HG03139 (cell line): ENCODE measurements around the gene TNS1.

Source experiments
- ATAC-seq: cut with Tn5 transposase; IDR thresholded peaks from one replicate; pipeline ENCODE4 v1.9.1; 2021; ENCODE audit not compliant: unreplicated experiment

The TNS1 gene

DNA sequence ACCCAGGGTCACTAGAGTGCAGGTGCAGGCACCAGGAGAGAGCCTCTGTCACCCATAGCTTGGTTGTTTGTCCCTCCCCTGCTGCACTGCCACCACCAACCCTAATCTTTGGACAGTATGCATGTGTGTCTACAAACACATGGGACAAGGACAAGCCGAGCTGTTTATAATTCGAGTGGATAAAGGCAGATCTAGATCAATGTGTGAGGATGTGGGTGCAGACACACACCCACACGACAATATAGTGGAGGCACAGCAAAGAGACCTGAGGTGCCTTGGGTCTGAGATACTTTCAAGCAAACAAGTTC, 199.2 kb downstream of the TNS1 start:
- no peak for ATAC-seq

DNA sequence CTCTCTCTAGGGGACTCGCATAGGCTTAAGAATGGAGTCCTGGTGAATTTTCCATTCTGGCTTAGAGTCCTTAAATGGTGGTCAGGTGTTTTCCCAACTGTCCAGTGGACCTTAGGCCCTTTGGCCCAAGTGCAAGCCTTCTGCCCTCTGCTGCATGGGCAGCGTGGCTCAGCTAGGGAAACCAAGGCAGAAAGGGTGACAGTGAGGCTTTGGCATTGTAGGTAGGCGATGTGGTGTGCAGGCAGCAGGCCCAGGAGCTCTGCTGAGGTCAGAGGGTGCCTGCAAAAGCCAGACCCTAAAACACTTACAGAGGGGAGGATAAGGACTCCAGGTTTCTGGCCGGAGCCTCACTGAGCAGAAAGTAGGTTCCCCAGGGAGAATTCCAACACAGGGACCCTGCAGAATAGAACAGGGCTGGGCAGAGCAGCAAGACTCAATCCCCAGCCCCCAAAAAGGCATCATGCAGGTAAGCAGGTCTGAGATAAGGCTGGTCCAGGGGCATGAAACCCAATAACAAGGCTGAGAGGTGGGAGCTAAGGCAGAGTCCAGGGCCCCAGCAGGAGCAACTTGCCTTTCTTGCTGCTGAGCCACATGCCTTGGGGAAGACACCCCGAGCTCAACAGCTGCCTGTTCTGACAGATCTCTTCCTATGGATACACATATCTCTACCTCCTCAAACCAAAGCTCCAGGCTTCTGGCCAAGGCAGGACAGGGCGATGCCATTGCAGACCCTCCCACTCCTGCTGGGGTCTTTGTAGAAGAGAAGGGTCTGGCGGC, 199.7 kb downstream of the TNS1 start:
- ATAC-seq = no peak

DNA sequence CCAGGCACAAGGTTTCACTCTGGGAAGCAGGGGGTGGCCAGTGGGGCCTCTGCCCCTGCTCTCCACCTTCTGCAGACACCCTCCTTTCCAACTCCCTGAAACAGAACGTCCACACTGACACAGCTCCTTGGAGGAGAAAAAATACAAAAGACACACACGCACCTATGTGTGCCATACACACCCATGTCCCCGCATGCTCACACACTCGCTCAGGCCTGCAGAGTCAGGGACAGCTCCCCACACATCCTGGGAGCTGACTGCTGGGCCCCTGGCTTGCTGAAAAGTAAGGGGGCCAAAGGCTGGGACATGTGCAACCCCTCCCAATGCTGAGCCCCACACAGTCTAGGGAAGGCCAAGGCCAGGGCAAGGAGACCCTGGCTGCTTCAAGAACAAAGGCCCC, 200.5 kb downstream of the TNS1 start:
- ATAC-seq = no peak

DNA sequence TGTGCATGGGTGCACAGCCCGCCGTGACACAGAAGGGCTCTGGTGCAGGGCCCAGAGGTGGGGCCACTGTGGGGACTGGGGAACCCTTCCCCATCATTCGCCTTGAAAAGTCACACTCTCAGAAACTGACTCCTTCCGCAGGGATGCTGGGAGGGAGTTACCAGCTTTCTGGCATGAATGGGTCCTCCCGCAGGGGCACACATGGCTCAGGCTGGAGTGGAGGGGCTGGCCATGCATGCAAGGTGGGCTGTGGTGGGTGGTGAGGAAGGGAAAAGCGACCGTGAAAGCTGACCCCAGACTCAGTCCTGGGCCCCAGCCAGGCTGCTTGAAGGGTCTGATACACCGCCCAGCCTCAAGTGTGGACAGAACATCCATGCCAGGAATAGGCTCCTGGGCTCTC, 201.1 kb downstream of the TNS1 start:
- no peak for ATAC-seq

DNA sequence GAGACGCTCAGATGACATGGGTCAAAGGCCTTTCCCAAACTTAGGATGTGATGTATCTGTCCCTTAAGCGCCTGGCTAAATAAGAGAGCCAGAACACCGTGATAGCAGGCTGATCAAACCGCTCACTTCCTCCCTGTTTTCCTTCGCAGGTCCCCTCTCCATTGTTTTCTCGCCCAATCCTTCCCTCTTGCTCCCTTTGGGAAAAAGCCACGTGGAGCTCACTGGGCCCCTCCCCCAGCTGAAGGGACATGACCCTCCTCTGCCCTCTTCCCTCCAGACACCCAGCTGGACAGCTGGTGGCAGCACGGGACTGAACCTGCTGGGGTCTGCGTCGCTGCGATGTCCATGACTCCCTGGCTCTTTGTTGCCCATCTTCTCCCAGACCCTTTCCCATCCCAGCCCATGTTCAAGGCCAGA, 201.7 kb downstream of the TNS1 start:
- ATAC-seq = no peak

DNA sequence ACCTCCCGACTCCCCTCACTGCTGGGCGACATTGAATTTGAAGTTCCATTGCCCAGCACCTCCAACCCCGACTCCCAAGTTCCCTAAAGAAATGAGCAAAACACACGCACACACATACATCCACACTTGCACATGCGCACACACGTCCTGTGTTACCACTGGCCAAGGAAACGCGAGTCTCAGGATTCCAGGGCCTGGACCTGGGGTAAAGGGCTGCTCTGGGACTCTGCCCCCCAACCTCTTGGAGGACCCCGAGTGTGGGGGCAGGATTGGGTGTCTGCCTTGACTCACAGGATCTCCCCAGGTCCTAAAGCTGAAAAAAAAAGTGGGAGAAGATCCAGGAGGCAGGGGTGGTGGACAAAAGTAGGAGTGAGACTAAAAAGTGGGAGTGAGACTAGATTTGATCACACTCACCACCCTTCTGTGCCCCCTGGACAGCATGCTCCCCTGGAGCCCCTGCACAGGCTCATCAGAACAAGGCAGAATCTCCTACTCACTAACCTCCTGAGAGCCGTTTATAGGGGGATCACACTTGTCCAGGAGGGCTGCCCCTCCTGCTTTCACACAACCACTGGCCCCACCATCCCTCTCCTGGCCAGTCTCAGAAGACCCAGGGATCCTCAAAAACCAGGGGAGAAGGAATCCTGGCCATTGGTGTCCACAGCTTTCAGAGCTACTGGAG, 202.2 kb downstream of the TNS1 start:
- ATAC-seq = no peak

DNA sequence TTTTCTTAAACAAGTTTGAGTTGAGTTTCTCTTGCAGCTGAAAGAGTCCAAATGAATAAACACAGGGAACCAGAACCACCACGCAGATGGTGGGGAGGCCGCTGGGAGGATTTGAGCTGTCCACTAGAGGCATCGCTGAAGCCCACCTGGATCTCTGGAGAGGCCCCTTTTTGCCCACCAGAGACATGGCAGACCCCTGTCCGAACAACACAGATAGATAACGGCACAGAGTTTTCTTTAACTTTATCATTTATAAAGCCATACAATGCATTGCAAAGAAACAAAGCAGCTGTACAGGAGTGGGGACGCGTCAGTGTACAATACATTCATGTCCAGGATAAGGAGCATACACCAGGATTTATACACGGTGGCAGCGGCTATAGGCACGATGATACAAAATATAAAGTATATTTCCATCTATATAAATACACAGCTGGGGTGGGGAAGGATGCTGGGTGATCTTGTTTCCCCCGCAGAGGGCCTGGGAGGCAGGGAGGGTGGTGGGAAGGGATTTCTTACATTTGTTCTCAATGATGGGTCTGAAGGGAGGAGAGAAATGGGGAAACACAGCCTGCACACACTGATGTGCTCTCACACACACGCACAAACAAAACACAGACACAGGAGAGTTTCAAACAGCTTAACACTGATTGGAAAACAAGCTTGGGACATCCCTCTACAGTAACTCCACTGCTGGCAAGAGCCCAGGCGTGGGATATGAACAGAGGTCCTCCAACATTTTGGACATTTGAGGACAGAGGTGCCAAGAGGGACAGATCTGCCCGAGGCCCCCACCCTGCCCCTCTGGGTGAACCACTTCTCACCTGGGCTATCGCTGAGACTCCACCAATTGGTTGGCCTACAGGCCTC, 203.0 kb downstream of the TNS1 start:
- ATAC-seq = no peak

DNA sequence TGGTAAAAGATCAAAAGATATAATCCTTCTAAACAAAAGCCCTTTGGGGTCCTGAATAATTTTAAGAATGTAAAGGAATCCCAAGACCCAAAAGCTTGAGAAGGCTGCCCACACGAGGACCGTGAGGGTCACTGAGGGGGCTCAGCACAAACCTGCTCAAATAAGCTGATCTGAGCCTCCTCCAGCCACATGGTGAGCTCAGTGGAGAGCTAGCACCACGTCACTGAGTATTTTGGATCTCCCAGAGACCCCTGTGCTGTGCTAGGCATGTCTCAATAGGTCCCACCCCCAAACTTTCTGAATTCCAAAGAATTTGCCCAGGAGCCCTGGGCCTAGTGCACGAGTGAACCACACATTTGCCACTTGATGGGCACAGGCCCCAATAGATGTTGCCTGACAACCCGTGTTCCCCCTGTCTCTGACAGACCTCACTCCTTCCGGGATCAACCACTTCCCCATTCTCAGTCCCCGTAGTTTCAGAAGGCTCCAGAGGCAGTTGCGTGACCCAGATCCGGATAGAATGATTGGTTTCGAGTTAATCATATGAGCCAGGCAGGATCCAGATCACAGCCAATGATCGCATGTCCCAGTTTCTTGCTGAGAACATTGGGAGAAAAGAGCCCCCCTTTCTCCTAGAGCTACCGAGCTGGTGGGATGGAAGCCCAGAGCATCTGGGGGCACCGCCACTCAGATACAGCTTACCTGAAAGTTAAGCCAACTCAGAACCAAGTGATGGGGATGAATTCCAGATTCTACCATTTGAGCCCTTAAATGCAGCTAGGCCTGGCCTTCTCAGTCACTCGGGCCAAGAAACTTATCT, 203.8 kb downstream of the TNS1 start:
- ATAC-seq = peak; percentile 69

DNA sequence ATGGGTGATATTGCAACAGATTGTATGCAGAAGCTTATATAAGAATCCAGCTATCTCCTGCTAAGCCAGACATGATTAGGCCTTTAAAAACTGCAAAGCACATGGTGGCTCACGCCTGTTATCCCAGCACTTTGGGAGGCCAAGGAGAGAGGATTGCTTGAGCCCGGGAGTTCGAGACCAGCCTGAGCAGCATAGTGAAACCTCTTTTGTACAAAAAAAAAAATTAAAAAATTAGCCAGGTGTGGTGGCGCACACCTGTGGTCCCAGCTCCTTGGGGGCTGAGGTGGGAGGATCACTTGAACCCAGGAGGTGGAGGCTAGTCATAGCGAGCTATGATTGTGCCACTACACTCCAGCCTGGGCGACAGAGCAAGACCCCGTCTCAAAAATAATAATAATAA, 204.6 kb downstream of the TNS1 start:
- no peak for ATAC-seq

DNA sequence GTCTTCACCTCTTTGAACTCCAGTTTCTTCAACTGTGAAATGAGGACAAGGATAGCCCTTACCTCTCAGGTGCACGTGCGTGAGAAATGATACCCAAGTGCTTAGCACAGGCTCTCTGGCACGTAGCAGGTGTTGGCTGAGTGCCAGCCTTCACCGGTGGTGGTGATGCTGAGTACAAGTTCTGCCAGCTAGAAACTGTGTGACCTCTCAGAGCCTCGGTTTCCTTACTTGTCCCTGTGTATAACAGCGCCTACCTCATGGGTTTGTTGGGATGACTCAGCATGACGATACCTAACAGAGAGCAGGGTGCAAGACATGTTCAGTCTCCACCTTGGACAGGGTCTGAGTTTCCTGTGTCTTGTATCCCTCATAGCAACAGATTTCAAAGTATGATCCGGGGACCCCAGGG, 205.1 kb downstream of the TNS1 start:
- no peak for ATAC-seq

DNA sequence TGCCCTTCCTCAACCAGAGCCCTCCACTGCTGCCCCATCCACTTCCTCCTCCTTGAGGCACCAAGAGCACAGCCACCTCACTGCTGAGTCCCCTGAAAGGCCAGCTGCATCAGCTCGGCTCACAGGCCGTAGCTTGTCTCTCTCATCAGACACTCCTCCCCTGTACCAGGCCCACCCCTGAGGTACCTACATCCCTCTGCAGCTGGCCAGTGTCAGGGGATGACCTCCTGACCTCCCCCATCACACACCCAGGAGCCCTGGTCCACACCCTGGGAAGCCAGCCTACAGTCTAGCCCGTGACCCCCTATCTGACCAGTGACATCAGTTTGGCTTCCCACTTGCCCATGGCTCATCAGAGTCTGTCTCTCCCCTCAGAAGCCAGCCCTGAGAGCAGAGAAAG, 205.6 kb downstream of the TNS1 start:
- no peak for ATAC-seq

DNA sequence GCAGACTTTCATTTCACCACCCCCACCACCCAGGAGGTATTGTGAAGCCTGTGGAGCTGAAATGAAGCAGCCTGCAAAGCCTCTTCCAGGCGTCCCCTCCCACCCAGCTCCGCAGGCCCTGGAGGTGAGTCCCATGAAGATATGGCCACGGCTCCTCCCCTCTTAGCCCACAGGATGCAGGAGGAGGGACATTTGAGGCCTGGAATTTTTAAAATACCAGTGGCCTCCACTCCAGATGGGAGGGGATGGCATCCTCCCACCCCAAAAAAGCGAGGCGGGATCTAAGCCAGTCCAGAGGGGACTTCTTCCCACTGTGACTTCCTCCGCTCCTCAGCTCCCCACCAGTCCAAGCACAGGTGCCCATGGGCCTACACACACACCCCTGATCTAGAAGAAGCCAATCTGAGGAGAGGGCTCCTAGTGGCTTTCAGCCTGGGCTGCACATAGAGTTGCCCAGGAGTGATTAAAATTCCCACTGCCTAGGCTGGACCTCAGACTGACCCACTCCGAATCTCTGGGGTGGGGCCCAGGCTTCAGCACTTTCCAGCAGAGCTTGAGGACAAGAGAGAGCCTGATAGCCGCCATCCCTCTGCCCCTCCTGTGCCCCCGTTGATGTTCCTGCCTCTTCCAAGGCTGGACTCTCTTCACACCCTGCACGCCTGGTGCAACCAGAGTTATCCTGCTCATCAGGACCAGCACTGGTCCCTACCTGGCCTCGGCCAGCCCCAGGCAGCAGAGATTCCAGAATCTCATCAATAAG, 206.9 kb downstream of the TNS1 start:
- ATAC-seq = no peak

DNA sequence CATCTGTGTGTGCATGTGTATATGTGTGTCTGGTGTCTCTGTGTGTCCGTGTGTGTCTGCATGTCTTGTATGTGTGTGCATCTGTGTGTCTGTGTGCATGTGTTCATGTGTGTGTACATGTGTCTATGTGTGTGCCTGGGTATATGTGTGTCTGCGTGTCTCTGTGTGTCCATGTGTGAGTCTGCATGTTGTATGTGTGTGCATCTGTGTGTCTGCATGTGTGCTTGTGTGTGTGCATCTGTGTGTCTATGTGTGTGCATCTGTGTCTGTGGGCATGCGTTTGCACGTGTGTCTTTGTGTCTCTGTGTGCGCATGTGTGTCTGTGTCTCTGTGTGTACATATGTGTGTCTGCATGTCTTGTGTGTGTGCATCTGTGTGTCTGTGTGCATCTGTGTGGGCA, 207.7 kb downstream of the TNS1 start:
- ATAC-seq = no peak

DNA sequence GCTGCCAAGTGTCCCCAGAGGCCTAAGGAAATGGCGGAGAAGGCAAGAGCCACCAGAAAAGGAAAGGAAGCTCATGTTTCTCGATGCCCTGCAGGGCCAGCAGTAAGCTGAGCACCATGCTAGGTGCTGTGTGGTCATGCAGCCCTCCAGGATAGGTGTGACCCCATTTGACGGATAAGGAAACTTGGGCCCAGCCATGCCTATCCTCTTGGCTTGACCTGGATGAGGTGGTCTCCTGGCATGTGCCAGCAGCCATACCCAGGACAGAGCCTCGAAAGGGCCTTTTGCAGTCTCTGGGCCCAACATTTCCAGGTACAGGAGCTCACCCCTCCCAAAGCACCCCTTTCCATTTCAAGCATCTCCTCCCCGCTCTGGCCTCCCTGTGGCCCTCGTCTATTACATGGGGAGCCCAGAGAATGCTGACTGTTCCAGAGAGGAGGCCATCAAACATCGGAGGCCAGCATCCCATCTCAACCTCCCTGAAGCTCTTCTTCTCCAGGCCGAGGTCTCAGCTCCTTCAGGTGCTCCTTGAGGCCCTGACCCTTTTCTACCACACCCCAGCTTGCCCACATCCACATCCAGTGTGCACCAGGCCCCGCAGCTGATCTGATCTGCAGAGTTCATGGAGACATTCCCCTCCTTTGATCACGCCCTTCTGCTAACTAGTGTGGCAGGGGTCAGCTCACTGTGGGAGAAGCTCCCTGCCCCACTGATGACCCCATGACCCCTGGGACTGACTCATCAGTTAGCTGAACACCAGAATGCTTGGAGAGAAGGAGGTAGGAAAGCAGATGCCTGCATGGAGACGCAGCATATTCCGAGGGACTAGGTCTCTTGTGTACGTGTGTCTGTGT, 208.4 kb downstream of the TNS1 start:
- no peak for ATAC-seq

DNA sequence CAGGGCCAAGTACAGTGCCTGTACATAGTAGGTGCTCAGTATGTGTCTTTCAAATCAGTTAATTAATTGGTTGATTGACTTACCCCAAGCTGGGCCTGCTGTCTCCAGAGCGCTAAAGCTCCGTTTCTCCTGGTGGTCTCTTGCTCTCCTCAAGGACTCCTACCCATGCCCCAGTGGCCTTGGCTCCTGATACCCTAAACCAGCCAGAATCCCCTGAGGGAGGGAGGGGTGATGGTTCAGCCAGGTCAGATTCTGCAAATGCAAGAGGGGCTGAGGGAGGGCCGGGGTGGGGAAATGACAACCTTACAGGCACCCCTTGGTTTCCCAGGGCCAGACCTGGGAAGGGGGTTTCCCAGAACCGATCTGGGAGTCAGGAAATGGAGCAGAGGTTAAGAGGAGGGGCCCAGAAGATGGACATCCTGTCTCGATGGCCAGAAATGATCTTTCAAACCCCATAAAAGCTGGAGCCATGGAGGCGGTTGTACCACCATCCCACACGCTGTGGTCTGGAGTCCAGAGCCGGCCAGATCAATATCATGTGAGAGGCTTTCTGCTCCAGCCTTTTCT, 209.1 kb downstream of the TNS1 start:
- no peak for ATAC-seq

DNA sequence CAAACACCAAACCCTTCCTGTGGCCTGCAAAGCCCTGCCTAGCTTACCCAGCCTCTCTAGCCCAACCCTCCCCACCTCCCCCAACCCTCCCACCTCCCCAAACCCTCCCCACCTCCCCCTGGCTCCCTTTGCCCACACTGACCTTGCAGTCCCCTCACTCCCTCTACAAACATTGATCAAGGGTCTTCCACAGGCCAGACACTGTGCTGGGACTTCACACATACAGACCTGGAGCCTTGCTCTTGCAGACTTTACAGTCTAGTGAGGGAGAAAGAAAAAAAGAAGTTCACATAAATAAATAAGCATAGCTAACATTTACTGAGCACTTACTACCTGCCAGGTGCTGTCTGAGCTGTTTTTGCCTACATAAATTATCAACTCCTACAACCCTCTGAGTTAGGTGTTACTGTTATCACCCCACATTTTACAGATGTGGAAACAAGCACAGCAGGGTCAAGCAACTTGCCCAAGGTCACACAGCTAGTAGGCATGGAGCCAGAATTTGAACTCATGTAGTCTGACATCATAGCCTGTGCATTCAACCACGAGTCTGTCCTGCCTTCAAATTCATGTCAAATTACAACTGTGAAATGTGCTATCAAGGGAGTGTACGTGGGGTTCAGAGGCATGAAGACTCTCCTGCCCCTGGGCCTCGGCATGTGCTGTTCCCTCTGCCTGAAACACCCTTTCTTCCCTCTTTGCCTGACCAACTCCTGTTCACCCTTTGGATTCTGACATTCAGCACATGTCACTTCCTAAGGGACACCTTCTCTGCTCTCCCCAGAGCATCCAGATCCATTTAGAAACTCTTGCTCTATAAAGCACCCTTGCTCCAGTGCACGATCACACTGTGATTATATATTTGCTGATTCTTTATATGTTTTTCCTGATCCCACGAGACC, 209.9 kb downstream of the TNS1 start:
- no peak for ATAC-seq

DNA sequence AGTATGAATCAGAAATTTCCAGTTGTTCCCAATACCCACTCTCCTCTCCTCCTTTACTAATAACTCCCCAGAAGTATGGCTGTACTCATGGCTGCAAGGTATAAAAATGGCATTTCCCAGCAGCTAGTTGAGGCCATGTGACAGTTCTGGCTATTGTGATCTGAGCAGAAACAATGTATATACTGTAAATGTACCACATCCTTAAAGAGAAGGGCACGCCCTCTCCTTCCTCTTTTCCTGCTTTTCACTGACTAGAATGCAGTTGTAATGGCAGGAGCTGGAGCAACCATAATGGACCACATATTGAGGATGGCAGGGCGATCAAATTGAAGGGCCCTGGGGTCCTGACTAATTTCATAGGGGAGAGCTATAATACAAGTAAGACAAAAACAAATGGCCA, 211.2 kb downstream of the TNS1 start:
- no peak for ATAC-seq
